Effector memory CD8-positive, alpha-beta T cell (primary cell): ENCODE results near the gene TMCO1.
"Not testable (repeated sequence)": the region's sequence is repeated elsewhere in the genome, so short reads cannot be mapped to it uniquely, and the experiment has no call there.

Experiments
- ATAC-seq: fragments of 150-1000 bp; cut with Tn5 transposase; replicated peaks from 2 replicates; pipeline ENCODE4 v1.10.0; 2021; ENCODE audit warnings: mild to moderate bottlenecking, moderate library complexity
- DNase-seq, 3 experiments: peaks; one replicate each; pipeline ENCODE4 v3.0.0; 2021
- H3K27ac Mint-ChIP-seq, 2 donors: one replicate each; pipeline ENCODE4 v1.8.0; 2022; ENCODE audit warnings: mild to moderate bottlenecking in 2 of 2, mixed read lengths in 2 of 2, moderate library complexity in 2 of 2
- H3K27me3 Mint-ChIP-seq, 2 donors: one replicate each; pipeline ENCODE4 v1.8.0; 2022; ENCODE audit warnings: mixed read lengths in 2 of 2
- H3K36me3 Mint-ChIP-seq: one replicate; pipeline ENCODE4 v1.8.0; 2022; ENCODE audit warnings: mild to moderate bottlenecking, moderate library complexity, mixed read lengths; ENCODE audit not compliant: insufficient read depth
- H3K4me1 Mint-ChIP-seq, 2 donors: one replicate each; pipeline ENCODE4 v1.8.0; 2022; ENCODE audit warnings: low read depth in 2 of 2, mixed read lengths in 2 of 2
- H3K4me3 Mint-ChIP-seq, 2 donors: one replicate each; pipeline ENCODE4 v1.8.0; 2022; ENCODE audit warnings: mild to moderate bottlenecking in 2 of 2, mixed read lengths in 2 of 2, moderate library complexity in 2 of 2
- H3K9me3 Mint-ChIP-seq, 2 donors: one replicate each; pipeline ENCODE4 v1.8.0; 2022; ENCODE audit warnings: mixed read lengths in 2 of 2

TMCO1 gene

DNA sequence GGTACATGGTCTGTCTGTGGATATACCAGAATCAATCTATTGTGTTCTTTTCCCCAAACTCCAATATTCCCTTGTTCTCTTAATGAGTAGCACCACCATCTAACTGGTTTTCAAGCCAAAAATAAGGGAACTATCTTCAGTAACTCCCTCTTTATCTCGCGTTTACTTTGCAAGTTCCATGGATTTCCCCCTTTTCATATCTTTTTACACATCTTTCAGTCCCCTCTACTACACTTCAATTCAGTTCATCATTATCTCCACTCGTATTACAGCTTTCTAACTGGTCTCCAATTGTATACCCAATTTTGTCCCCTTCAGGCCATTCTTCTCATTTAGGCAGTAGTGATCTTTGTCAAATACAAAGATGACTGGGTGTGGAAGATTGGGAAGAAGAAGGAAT is 4.1 kb upstream of the TMCO1 start:
- Mint-ChIP-seq H3K4me3 (no peak overlapping the region), H3K4me1 (peaks cover 17 to 26% of the 10 kb centered on the region in 2 donors), H3K36me3 (peaks cover 20% of the 10 kb centered on the region), H3K27me3 (no peaks in the 10 kb centered on the region), H3K9me3 (no peaks in the 10 kb centered on the region), H3K27ac (no peak overlapping the region)
- no peak for ATAC-seq
- DNase-seq: no peak

DNA sequence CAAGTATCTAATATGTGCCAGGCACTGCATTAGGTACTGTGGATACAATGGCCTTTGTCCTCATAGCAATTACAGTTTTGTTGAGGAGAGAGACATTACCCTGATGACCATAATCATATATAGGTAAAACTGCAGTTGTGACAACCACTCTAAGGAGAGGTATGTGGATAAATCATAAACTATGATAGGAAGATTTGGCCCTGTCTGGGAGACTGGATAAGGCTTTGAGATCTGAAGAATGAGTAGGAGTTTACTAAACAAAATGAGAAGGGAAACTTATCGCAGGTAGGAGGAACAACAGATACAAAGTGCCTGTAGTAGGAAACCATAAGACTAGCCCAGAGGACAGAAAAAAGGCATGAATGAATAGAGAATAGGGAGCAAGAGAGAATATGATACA is 4.4 kb downstream of the TMCO1 start:
- Mint-ChIP-seq H3K27me3 (no peaks in the 10 kb centered on the region), H3K9me3 (no peaks in the 10 kb centered on the region), H3K4me3 (peak overlapping the region in 1 of 2 donors; percentile 28), H3K4me1 (peaks cover 50 to 68% of the 10 kb centered on the region in 2 donors), H3K27ac (peak overlapping the region; percentile 1 to 5), H3K36me3 (peaks cover 56% of the 10 kb centered on the region)
- no peak for DNase-seq
- ATAC-seq: no peak

DNA sequence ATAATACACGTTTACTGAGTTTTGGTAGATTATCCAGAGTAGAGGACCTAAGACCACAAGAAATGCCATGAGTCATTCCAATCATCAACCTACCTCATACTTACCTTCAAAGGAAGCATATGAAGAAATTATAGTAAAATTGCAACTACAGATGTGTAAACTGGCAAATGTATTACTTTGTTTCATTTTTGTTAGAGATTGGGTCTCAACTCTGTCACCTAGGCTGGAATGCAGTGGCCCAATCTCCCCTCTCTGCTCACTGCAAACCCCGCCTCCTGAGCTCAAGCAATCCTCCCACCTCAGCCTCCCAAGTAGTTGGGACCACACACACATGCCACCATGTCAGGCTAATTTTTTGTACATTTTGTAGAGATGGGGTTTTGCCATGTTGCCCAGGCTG is 5.2 kb downstream of the TMCO1 start:
- Mint-ChIP-seq H3K27me3 (no peaks in the 10 kb centered on the region), H3K27ac (peak overlapping the region in 1 of 2 donors; percentile 11), H3K4me3 (peak overlapping the region in 1 of 2 donors; percentile 2), H3K36me3 (peaks cover 56% of the 10 kb centered on the region), H3K4me1 (peaks cover 42 to 64% of the 10 kb centered on the region in 2 donors), H3K9me3 (no peaks in the 10 kb centered on the region)
- ATAC-seq: no peak
- no peak for DNase-seq

DNA sequence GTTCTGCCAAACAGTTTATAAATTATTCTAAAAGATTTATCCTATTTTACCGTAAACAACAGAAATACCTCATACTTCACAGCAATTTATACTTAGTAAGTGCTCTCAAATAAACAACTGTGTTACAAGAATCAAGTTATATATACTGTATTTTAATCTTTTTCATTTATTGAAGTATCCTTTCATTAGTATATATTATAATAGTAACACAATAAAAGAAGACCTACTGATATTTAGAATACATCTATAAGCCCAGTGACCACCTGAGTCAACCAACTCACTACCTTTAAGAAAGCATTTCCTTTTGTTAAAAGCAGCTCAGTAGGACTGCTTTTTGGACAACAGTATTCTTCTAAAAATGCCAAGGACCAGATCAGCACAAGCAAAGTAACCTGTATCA is 5.9 kb downstream of the TMCO1 start:
- H3K36me3 Mint-ChIP-seq: peaks cover 58% of the 10 kb centered on the region
- H3K27me3 Mint-ChIP-seq: no peaks in the 10 kb centered on the region
- peaks cover 39 to 61% of the 10 kb centered on the region in 2 donors for H3K4me1 Mint-ChIP-seq
- no peak for DNase-seq
- no peaks in the 10 kb centered on the region for H3K9me3 Mint-ChIP-seq
- ATAC-seq: no peak
- H3K4me3 Mint-ChIP-seq: no peak overlapping the region
- H3K27ac Mint-ChIP-seq: no peak overlapping the region

DNA sequence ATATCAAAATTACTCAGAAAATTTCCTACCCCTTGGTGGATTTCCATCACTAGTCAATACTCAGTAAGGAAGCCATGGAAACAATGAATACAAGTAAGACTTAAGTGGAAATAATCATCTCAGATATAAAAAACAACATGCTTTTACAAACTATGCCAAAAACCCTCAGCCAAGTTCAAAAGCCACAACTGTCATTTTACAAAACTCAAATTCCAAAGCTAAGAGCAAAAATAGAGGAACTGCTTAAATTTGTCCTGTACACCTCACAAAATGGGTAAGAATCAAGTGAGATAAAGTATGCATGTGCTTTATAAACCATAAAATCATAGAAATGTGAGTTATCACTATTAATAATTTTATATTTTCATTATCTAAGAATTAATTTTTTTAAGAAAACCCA is 9.6 kb downstream of the TMCO1 start:
- Mint-ChIP-seq H3K4me3 (no peak overlapping the region), H3K27me3 (no peaks in the 10 kb centered on the region), H3K4me1 (peaks cover 17 to 46% of the 10 kb centered on the region in 2 donors), H3K9me3 (no peaks in the 10 kb centered on the region), H3K27ac (no peak overlapping the region), H3K36me3 (peaks cover 52% of the 10 kb centered on the region)
- DNase-seq (no peak), ATAC-seq (no peak)

DNA sequence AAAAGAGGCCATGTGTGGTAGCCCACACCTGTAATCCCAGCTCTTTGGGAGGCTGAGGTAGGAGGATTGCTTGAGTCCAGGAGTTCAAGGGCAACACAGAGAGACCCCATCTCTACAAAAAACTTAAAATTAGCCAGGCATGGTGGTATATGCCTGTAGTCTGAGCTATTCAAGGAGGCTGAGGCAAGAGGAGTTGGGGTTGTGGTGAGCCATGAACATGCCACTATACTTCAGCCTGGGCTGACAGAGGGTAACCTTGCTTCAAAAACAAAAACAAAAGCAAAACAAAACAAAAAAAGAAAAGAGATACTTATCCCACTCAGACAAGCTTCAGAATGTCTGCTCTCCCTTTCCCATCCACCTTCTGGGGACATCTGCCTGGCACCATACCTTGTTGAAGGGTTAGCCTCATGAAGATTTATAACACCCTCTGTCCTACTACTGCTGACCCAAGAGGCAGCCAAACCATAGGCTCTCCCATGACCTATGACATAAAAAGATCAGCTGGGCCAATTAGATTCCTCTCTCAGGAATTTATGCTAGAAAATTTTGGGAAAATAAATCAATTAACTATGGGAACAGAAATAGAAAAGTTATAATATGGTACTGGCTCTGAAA is 13.2 kb downstream of the TMCO1 start:
- Mint-ChIP-seq H3K27me3 (no peaks in the 10 kb centered on the region), H3K4me3 (no peak overlapping the region), H3K9me3 (no peaks in the 10 kb centered on the region), H3K4me1 (peaks cover 6 to 24% of the 10 kb centered on the region in 2 donors), H3K36me3 (peaks cover 75% of the 10 kb centered on the region), H3K27ac (peak overlapping the region; percentile 59 to 67)
- no peak for ATAC-seq
- no peak for DNase-seq

DNA sequence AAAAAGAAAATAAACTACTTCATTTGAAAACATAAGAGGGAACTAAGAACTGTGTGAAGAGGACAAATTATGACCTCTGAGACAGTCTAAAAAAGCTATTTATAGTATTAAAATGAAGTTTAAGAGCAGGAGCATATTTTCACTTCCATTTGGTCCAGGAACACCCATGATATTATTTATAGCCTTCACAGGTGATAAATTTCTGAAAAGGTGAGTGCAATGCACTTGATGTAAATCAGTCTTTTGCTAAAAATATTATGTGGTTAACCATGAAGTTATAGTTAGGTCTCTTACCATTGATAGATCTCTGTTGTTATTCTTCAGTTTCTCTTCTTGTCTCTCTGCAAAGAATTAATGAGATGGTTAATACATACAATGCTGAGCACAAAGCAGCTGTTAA is 14.7 kb downstream of the TMCO1 start:
- Mint-ChIP-seq H3K36me3 (peaks cover 87% of the 10 kb centered on the region), H3K4me1 (peaks cover 6 to 19% of the 10 kb centered on the region in 2 donors), H3K9me3 (no peaks in the 10 kb centered on the region), H3K4me3 (no peak overlapping the region), H3K27me3 (no peaks in the 10 kb centered on the region), H3K27ac (no peak overlapping the region)
- ATAC-seq (no peak), DNase-seq (no peak)

DNA sequence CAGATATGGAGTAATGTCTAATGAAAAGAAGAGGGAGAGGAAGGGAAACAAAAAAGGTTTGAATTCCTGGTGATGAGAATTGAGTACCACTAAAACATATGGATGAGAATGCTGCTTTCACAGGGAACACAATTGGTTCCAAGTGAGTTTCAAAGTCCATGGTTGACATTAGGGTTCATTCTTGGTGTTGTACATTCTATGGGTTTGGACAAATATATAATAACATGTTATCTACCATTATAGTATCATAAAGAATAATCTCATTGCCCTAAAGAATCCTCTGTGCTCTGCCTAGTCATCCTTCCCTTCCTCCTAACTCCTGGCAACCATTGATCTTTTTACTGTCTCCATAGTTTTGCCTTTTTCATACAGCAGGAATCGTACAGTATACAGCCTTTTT is 20.1 kb downstream of the TMCO1 start:
- Mint-ChIP-seq H3K4me3 (no peak overlapping the region), H3K27me3 (no peaks in the 10 kb centered on the region), H3K4me1 (peaks cover 4 to 17% of the 10 kb centered on the region in 2 donors), H3K9me3 (no peaks in the 10 kb centered on the region), H3K27ac (peak overlapping the region in 1 of 2 donors; percentile 3), H3K36me3 (peaks cover 87% of the 10 kb centered on the region)
- DNase-seq: no peak
- ATAC-seq: no peak

DNA sequence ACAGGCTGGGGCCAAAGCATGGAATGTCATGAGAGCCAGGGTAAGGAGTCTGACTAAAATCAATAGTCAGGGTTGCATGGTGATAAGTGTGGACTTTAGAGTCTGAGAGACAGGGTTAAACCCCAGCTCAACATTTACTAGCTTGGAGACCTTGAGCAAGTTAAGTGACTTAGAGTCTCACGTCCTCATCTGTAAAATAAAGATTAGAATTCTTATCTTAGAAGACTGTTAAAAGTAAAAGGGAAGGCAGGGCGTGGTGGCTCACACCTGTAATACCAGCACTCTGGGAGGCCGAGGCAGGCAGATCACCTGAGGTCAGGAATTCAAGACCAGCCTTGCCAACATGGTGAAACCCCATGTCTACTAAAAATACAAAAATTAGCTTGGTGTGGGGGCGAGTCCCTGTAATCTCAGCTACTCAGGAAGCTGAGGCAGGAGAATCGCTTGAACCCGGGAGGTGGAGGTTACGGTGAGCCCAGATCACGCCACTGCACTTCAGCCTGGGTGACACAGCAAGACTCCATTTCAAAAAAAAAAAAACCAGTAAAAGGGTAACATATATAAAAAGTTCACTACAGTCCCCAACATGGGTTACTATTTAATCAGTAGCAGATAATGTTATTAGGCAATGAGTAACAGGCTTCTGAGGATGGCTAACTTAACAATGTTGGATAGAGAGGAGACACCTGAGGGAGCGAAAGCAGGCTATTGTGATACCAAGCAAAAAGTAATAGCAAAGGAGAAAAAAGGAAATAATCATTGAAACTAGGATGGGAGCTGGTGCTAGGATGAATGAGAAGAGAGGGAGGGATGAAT is 20.8 kb downstream of the TMCO1 start:
- no peak overlapping the region for H3K4me3 Mint-ChIP-seq
- H3K36me3 Mint-ChIP-seq: peaks cover 86% of the 10 kb centered on the region
- H3K9me3 Mint-ChIP-seq: no peaks in the 10 kb centered on the region
- H3K27me3 Mint-ChIP-seq: no peaks in the 10 kb centered on the region
- ATAC-seq (no peak), DNase-seq (no peak)
- H3K4me1 Mint-ChIP-seq: peaks cover 4 to 17% of the 10 kb centered on the region in 2 donors
- H3K27ac Mint-ChIP-seq: peak overlapping the region in 1 of 2 donors; percentile 3

DNA sequence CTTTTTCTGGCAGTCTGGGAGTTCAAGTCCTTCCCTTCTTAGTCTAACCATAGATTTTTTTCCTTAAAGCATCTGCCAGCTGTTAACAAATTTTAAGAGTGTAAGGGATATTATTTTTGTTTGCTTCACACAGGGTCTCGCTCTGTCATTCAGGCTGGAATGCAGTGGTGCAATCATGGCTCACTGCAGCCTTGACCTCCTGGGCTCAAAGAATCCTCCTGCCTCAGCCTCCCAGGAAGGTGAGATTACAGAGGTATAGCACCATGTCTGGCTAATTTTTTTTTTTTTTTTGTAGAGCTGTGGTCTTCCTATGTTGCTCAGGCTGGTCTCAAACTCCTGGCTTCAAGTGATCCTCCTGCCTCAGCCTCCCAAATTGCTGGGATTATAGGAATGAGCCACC is 23.8 kb downstream of the TMCO1 start:
- peaks cover 86% of the 10 kb centered on the region for H3K36me3 Mint-ChIP-seq
- peaks cover 4 to 17% of the 10 kb centered on the region in 2 donors for H3K4me1 Mint-ChIP-seq
- not testable (repeated sequence) for H3K27me3 Mint-ChIP-seq, DNase-seq, ATAC-seq, H3K27ac Mint-ChIP-seq, H3K9me3 Mint-ChIP-seq, H3K4me3 Mint-ChIP-seq

DNA sequence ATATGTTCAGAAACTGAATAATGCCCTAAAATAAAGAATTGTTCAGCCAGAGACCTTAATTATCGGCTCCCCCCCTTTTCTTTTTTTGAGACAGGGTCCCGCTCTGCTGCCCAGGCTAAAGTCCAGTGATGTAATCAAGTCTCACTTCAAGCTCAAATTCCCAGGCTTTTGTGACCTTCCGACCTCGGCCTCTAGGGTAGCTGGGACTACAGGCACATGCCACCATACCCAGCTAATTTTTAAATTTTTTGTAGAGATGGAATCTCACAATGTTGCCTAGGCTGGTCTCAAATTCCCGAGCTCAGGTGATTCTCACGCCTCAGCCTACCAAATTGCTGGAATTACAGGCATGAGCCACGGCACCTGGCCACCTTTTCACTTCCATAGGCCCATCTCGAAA is 26.5 kb downstream of the TMCO1 start:
- no peak for DNase-seq
- Mint-ChIP-seq H3K27me3 (no peaks in the 10 kb centered on the region), H3K4me3 (no peak overlapping the region), H3K27ac (no peak overlapping the region), H3K36me3 (peaks cover 82% of the 10 kb centered on the region), H3K9me3 (no peaks in the 10 kb centered on the region), H3K4me1 (peaks cover 2 to 13% of the 10 kb centered on the region in 2 donors)
- no peak for ATAC-seq

DNA sequence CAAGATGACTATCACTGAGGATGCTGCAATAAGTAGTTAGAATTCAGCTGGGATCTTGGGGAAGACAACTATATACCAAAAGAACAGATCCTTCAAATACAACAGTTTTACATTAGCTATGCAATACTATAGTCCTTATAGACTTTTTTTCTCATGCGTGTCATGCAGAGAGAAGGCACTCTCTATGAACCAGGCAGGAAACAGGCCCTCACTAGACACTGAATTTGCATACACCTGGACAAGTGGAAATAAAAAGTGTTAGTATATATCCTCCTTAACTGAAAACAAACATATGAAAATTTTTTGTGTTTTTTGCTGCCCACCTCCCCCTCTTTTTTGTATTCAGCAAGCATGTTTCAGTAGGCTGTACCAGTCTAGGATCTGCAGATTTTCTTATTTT is 29.9 kb downstream of the TMCO1 start:
- no peak overlapping the region for H3K4me3 Mint-ChIP-seq
- peak overlapping the region in 1 of 2 donors; percentile 48 for H3K27ac Mint-ChIP-seq
- no peaks in the 10 kb centered on the region for H3K27me3 Mint-ChIP-seq
- no peak for DNase-seq
- peaks cover 79% of the 10 kb centered on the region for H3K36me3 Mint-ChIP-seq
- H3K4me1 Mint-ChIP-seq: peaks cover 4 to 10% of the 10 kb centered on the region in 2 donors
- no peak for ATAC-seq
- no peaks in the 10 kb centered on the region for H3K9me3 Mint-ChIP-seq

DNA sequence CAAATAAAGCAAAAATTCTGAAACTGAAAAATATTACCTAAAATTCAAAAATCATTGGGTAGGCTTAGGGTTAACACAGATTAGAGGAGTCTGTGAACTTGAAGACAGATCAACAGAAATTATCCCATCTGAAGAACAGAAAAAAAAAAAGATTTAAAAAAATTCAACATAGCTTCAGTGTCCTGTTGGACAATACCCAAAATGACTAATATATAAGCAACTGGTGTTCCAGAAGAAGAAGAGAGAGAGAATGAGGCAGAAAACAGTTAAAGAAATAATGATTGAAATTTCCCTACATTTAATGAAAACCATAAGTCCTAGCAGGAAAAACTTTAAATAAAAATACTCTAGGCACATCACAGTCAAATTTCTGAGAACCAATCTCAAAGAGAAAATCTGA is 31.5 kb downstream of the TMCO1 start:
- ATAC-seq (no peak), DNase-seq (no peak)
- Mint-ChIP-seq H3K4me1 (peaks cover 4 to 10% of the 10 kb centered on the region in 2 donors), H3K27ac (no peak overlapping the region), H3K4me3 (no peak overlapping the region), H3K9me3 (no peaks in the 10 kb centered on the region), H3K27me3 (no peaks in the 10 kb centered on the region), H3K36me3 (peaks cover 66% of the 10 kb centered on the region)

DNA sequence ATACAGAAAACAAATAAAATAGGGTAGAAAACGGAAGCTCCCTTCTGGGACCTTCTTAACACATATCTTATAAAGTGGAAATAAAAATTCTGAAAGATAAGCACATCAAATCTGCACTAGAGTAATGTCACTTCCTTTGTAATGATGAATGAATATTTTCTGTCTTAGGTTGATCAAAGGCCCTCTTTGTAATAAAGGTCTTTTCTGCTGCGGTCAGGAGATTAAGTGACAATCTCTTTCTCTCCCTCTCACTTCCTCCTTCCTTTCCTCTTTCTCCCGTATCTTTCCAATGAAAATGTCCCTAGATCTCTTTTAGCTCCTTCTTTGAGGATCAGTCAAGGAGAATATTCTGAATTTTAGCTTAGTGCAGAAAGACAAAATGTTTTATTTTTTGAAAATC is 33.8 kb downstream of the TMCO1 start:
- Mint-ChIP-seq H3K4me3 (no peak overlapping the region), H3K4me1 (peaks cover 4 to 10% of the 10 kb centered on the region in 2 donors), H3K36me3 (peaks cover 51% of the 10 kb centered on the region), H3K27me3 (no peaks in the 10 kb centered on the region), H3K27ac (peak overlapping the region in 1 of 2 donors; percentile 27), H3K9me3 (no peaks in the 10 kb centered on the region)
- no peak for ATAC-seq
- DNase-seq: no peak
